Astrocyte of the spinal cord (primary cell): ENCODE results near the gene CHAC1.

Experiments used
- DNase-seq: peaks from one replicate; pipeline ENCODE4 v3.0.0; 2011; ENCODE audit warnings: low read depth, low spot score
- H3K4me3 ChIP-seq: 2 replicates; pipeline ENCODE4 v1.5.1; 2011; ENCODE audit warnings: low read depth, mild to moderate bottlenecking, low read length, moderate library complexity
- in situ Hi-C: cut with HindIII; loops from 2 replicates; pipeline ENCODE4 v1.10.0; 2017; ENCODE audit warnings: low sequenced_read_pairs
- TF ChIP-seq, protein P1 (sequence below): IDR thresholded peaks from 2 replicates; pipeline ENCODE4 v1.5.1; 2012; ENCODE audit warnings: low read depth, mild to moderate bottlenecking, low read length, inconsistent platforms

CHAC1 gene

DNA sequence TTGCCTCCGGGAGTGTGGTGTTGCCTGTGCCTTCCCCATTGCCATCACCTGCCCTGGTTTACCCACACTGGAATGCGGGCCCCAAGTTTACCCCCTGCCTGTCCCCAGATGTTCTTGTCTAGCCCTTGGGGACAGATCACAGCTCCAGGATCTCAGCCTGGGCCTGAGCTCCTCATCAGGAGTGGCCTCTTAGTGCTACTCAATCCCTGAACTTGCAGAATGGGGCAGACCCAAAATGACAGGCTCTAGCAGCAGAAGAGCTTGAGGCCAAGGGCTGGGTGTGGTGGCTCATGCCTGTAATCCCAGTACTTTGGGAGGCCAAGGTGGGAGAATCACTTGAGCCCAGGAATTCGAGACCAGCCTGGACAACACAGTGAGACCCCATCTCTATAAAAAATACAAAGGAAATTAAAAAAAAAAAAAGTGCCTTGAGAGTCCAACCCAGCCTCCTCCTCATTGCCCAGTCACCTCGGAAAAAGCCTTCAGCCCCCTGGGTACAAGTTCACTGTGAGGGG lies 3.8 kb downstream of the CHAC1 start:
- H3K4me3 ChIP-seq: no peak overlapping the region
- TF ChIP-seq, protein P1, sequence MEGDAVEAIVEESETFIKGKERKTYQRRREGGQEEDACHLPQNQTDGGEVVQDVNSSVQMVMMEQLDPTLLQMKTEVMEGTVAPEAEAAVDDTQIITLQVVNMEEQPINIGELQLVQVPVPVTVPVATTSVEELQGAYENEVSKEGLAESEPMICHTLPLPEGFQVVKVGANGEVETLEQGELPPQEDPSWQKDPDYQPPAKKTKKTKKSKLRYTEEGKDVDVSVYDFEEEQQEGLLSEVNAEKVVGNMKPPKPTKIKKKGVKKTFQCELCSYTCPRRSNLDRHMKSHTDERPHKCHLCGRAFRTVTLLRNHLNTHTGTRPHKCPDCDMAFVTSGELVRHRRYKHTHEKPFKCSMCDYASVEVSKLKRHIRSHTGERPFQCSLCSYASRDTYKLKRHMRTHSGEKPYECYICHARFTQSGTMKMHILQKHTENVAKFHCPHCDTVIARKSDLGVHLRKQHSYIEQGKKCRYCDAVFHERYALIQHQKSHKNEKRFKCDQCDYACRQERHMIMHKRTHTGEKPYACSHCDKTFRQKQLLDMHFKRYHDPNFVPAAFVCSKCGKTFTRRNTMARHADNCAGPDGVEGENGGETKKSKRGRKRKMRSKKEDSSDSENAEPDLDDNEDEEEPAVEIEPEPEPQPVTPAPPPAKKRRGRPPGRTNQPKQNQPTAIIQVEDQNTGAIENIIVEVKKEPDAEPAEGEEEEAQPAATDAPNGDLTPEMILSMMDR: no peak
- in situ Hi-C loops: no loop called here
- DNase-seq: no peak

DNA sequence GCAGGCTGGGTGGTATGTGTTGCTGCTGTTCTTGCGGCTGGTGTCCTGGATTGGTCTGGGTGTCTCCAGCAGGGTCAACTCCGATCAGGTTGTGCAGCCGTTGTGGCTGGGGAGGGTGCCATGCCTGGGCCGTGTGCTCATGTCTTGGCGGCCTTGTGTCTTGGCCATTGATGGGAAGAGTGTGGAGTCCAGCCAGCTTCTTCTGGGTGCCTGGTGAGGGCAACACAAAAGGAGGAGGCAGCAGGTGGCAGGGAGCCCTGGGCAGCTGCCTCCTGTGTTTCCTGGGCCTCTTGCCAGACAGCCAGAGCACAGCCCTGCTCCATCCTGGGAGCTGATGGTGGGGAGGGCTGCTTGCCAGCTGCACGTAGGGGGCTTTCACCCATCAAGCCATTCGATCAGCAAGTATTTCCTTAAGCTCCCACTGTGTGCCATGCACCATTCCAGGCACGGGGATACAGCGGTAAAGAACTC lies 4.3 kb downstream of the CHAC1 start:
- TF ChIP-seq, protein P1: no peak
- in situ Hi-C loops: no loop called here
- H3K4me3 ChIP-seq: no peak overlapping the region
- DNase-seq: peak; percentile 24

DNA sequence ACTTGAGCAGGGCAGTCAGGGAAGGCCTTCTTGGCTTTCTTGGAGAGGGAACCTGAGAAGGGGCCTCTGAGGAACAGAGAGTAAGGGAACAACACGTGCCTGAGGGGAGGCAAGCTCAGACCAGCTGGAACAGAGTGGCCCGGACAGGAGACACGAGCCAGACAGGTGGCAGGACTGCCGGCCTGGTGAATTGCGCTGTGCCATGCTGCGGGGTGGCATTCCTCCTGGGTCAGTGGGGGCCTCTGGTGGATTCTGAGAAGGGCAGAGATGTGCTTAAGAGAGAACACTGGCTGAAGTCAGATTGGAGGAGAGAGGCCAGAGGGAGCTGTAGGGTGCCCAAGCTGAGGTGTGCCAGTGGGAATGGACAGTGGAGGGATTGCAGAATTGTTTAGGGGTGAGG lies 4.9 kb downstream of the CHAC1 start:
- TF ChIP-seq, protein P1: no peak
- DNase-seq: no peak
- in situ Hi-C loops: no loop called here
- H3K4me3 ChIP-seq: no peak overlapping the region

DNA sequence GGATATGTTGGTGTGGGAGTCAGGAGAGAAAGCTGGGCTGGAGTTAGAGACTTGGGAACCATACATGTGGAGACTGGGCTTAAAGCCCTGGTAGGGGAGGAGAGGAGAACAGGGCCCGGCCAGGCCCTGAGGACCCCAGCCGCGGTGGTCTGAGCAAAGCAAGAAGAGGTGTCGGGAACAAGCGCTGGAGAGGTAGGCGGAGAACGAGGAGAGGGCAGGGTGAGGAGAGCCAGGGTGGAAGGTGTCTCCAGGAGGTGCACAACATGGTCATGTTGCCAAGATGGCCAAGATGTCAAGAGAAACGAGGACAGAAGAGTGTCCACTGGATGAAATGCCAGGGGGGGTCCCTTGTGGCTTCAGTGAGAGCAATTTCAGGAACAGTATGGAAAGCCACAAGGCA lies 5.5 kb downstream of the CHAC1 start:
- DNase-seq: no peak
- no peak overlapping the region for H3K4me3 ChIP-seq
- TF ChIP-seq, protein P1: no peak
- in situ Hi-C loops: no loop called here

DNA sequence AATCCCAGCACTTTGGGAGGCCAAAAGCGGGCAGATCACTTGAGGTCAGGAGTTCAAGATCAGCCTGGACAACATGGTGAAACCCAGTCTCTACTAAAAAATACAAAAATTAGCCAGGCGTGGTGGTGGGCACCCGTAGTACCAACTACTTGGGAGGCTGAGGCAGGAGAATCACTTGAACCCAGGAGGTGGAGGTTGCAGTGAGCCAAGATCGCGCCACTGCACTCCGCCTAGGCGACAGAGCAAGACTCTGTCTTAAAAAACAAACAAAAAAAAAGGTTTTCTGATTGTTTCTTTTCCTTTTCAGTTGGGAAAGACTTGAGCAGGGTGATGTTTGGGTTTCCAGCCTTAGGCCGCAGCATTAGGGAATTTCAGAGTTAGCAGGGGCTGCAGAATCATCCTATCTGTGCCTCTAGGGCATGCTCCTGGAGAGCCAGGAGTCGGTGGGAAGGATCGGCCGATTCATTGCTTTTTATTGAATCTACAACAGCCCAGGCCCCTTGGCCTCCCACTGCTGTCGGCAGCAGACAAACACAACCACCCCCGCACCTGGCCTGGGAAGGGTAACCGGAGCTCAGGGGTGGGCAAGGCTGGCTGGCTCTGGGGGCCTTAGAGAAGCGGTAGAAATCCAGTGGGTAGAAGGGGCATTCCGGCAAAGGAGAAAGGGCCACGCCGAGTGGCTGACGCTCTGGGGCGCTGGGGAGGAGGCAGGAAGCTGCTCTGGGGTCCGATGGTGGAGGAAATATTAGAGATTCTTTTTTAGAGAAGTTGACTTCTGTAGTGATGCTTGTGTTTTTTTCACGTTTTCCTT lies 6.3 kb downstream of the CHAC1 start:
- no peak overlapping the region for H3K4me3 ChIP-seq
- TF ChIP-seq, protein P1: no peak
- in situ Hi-C loops: no loop called here
- no peak for DNase-seq

DNA sequence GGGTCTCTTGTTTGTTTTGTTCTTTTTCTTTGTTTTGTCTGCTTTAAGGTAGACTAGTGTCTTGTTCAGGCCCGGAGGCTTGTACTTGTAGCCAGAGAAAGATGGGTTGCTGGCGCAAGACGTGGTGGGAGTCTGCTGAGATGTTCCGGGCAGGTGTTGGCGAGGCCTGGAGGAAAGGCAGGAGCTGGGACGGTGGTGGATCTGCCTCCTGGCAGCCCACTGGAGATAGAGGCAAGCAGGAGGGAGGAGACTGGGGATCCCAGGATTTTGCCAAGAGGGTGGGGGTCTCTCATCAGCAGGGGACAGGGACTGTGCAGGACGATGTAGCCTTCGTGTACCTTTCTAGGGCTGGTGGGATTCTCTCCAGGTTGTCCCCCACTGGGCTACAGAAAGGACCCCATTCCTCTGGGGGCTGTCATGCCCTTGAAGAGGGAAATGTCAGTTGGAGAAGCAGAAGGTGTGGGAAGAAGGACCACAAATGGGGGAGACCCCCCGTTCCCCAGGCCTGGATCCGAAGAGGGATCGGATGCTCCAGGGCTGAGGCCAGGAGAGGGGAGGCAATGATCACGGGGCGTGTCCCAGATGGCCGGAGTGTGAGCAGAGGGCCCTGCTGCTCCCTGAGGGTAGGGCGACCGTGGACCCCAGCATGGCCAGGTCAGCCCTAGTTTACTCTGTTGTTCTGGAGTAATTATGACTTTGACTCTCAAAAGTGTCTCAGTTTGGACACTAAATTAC lies 7.0 kb downstream of the CHAC1 start:
- TF ChIP-seq, protein P1: no peak
- no peak for DNase-seq
- in situ Hi-C loops: no loop called here
- no peak overlapping the region for H3K4me3 ChIP-seq
